Activated CD8-positive, alpha-beta memory T cell treated with anti-CD3 and anti-CD28 coated beads for 36 hours (primary cell): Measurements from ENCODE around the gene RAB19. TPM values are rescaled to one million over a fixed set of nuclear protein-coding genes. Genes with fewer than 3 reads are reported as not detected.

Experiments
- CTCF ChIA-PET: fragments of 350-600 bp; sonication (Branson Sonifier 250); formaldehyde crosslinking; loops from one replicate; lab custom pipeline; 2021; ENCODE audit warnings: antibody characterized with exemption; lab: Charles Lee
- POLR2A ChIA-PET: fragments of 350-600 bp; sonication (Branson Sonifier 250); formaldehyde crosslinking; loops from one replicate; lab custom pipeline; 2021; ENCODE audit warnings: antibody characterized with exemption; lab: Charles Lee
- total RNA-seq, 2 experiments: library from RNA; stranded (reverse); gene quantifications; one replicate each; pipeline ENCODE4 v1.2.3, GENCODE V29; 2021

The RAB19 gene, protein sequence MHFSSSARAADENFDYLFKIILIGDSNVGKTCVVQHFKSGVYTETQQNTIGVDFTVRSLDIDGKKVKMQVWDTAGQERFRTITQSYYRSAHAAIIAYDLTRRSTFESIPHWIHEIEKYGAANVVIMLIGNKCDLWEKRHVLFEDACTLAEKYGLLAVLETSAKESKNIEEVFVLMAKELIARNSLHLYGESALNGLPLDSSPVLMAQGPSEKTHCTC
- 1 to 10 TPM; 5.7 to 6.3 TPM for total RNA-seq

DNA sequence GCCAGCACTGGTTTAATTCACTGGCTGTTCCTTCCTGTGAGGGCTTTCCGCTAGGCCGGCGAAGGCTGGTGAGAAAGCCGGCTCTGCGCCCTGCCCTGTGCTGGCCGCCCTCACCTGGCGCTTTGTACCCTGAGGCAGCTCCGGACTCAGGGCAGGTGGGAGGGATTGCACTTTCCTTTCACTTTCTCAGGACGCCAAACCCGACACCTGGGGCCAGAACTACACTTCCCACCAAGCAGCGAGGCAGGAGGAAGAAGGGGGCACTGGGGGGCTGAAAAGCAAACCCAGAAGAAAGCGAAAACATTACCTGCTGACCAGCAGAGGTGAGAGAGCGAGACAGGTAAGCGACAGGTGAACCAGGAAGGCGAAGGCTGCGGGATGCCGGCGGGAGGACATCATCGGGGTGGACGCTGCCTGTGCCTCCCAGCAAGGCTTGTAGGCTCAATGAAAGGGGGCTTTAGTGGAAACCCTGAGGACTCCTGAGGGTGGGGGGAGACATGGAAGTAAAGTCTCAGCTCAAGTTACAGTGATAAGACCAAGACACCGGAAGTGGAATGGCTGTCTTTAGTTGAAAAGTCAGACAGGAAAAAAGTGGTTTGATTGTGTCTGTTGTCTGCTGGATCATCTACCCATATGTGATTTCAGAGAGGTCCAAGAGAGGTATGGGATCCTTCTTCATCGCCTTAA is at the start of gene RAB19:
Gene RAB19, plus strand, starts transcription at position 181 of the 687 bp plus-strand sequence. CDS start 3,589 bp downstream, outside the sequence.
- CTCF ChIA-PET = interaction anchor here (1.0 kb wide), 1 partner anchor 77 kb away, joined by 3 read pairs; no protein-coding TSS in a partner anchor

DNA sequence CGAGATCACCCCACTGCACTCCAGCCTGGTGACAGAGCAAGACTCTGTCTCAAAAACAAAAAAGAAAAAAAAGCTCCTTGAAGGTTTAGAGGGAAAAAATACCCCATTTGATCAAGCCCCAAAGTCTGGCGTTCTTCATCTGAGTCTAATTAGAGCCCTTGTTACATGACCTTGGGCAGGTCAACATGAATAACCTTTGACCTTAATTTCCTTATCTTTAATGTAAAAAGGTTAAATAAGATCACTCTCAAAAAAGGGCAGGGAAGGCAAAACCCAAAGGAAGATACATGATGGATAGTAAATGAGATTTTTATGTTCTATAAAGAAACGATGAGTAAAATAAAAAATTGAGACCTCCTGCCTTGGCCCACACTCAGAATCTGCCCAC is 45.8 kb upstream of the RAB19 start:
- ChIA-PET CTCF (no interaction called here), POLR2A (interaction anchor here (0.6 to 1.2 kb wide), 2 partner anchors 9 to 18 kb away, joined by 3 to 6 read pairs; no protein-coding TSS in a partner anchor)

More for the DNA sequence above, at the start of gene RAB19:
- POLR2A ChIA-PET = interaction anchor here (0.6 to 1.1 kb wide), 2 partner anchors 13 to 74 kb away, joined by 3 to 4 read pairs; no protein-coding TSS in a partner anchor

DNA sequence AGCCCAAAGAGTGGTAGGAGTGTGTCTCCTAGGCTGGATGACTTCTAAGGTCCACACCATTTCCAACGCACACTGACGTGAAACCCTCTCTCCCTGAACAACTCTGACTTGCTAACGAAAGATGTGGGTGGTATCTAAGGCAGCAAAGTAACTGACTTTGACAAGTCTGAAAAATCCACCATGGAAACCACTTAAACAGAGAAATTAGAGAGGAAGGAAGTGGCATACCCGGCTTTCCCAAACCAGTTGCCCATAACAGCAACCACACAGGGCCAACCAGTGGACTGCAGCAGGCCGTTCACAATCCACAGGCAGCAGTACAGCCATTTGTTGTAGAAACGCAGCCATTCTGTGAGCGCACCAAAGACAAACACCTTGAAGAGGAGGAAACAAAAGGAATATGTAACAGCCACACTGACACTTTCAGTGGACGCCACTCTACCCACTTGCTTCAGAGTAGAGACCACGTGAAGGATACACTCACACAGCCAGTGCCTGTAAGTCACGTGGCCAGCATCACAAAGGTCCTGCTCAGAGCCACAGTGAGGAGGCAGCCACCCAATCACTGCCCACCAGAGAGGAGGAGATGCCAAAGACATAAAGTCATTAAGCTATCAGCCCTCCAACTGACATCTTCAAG is 45.3 kb upstream of the RAB19 start:
- POLR2A ChIA-PET = interaction anchor here (0.6 to 3.1 kb wide), 10 partner anchors 10 to 183 kb away, joined by 3 to 38 read pairs (median 4); partner anchors contain the start of gene SLC37A3
- CTCF ChIA-PET = interaction anchor here (1.3 to 2.7 kb wide), 2 partner anchors 17 to 32 kb away, joined by 3 to 17 read pairs; no protein-coding TSS in a partner anchor

DNA sequence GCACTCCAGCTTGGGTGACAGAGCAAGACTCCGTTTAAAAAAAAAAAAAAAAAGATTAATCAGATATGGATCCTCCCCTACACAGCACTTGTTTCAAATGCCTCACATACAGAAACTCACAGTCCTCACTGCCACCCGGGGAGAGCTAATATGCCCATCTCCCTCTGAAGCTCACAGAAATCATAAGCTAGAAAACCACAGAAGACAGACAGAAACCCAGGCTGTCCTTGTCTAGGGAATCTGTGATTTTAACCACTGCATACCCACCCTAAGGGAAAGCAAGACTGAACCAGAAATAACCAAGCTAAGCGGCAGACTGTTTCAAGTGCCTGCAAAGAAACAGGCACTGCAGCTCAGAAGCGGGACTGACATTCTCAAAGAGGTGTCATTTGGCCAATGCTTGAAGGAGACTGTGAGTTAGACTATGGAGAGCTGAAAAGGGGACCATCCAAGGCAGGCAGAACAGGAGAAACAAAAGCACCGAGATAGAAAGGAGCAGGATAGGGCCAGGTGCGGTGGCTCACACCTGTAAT is 43.1 kb upstream of the RAB19 start:
- CTCF ChIA-PET = interaction anchor here (2.7 kb wide), 1 partner anchor 15 kb away, joined by 17 read pairs; no protein-coding TSS in a partner anchor
- POLR2A ChIA-PET = interaction anchor here (0.5 to 3.1 kb wide), 8 partner anchors 15 to 688 kb away, joined by 3 to 38 read pairs (median 4); no protein-coding TSS in a partner anchor

DNA sequence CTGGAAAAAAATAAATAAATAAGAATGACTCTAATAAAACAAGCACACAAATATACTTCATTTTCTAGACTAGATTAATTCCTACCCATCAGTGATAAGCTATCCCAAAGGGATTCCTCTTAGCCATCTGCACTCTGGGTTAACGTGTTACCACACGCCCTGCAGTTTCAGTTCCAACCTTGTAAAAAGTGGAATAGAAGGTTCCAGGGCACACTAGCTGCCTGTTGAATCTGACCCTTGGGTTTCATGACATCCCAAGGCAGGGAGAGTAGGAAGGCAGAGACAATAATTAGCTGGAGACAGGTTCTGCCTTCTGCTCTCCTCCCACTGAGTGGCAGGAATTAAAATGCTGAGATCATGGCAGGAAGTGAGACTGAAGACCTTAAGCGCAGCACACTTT is 39.0 kb upstream of the RAB19 start:
- CTCF ChIA-PET = interaction anchor here (2.4 kb wide), 1 partner anchor 11 kb away, joined by 8 read pairs; no protein-coding TSS in a partner anchor
- POLR2A ChIA-PET = no interaction called here

DNA sequence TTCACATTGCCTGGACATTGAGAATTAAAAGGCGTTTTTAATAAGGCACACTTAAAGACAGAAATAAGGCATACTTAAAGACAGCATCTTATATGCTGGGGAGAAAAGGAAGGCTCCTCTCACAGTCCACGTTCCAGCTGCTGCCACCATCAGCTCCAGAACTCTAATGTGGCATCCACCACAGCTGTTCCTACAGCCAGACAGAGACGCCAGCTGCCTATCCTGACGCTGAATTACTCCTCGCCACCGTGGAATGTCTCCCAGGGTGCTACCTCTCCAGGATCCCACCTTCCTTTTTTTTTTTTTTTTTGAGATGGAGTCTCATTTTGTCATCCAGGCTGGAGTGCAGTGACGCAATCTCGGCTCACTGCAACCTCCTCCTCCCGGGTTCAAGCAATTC is 36.3 kb upstream of the RAB19 start:
- CTCF ChIA-PET = no interaction called here
- POLR2A ChIA-PET = no interaction called here

DNA sequence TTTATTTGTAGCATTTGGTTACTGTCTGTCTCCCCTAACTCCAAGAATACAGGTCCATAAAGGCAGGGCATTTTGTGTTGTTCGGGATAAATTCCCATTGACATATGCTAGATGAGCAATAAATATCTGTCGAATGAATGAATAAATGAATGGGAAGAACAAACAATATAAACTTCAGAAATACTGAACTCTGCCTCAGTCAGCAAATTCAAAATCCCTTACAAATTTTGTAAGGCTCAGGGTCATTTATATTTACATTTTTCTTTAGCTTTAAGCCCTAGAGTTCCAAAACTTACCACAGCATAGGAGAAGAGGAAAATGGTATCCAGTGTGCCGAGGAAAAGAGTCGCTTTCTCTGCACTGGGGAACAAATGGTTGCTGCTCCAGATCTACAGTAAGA is 34.6 kb upstream of the RAB19 start:
- ChIA-PET POLR2A (no interaction called here), CTCF (no interaction called here)

DNA sequence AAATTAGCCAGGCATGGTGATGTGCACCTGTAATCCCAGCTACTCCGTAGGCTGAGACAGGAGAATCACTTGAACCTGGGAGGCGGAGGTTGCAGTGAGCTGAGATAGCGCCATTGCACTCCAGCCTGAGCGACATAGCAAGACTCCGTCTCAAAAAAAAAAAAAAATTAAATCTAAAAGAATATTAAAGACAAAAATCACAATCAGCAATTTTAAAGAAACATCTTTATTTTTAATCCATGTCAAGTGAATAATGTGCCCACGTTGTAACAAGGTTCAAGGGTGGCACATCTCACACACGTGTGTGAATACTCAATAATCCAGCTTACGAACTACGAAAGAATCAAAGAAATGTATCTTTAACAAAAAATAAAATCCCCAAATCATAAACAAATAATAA is 28.5 kb upstream of the RAB19 start:
- ChIA-PET POLR2A (interaction anchor here (0.7 to 3.2 kb wide), 7 partner anchors 10 to 640 kb away, joined by 3 to 38 read pairs (median 5); partner anchors contain the start of gene MRPS33), CTCF (interaction anchor here (0.7 to 2.5 kb wide), 5 partner anchors 9 to 694 kb away, joined by 3 to 17 read pairs (median 5); no protein-coding TSS in a partner anchor)

DNA sequence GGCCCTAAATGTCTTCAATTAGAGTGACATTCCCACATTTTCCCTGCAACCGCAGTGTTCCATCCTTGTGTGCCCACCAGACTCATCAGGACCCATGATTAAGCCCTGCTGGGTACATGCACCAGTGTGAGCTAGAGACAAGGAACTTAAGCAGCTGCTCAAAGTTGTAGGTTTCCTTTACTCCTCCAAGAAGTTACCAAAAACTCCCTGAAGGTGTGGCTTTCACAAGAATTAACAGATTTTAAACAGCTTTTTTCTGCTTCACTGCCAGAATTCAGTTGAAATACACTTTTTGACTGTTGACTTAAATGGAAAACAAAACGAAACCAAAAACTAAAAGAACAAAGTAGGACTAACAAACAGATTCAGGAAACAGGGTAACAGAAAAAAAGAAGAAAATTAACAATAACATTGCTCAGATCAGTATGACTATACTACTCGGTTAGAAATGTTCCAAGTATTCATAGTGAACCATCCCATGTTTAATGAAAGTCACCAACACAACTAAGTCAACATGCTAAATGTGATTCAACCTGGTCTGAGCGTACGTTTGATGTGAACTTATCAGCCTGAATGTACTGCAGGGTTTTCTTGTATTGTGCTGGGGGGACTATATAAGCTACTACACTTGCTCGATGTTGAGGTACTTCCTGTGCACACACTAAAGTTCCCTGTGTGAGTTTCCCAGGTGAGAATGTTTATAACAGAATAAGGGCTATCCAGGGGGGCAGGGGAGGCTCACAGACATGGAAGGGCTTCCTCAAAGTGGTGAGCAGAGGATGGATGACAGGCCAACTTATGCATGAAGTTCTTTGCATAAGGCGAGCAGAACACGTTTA is 27.7 kb upstream of the RAB19 start:
- ChIA-PET CTCF (interaction anchor here (0.7 to 2.5 kb wide), 8 partner anchors 10 to 695 kb away, joined by 3 to 17 read pairs (median 3); no protein-coding TSS in a partner anchor), POLR2A (interaction anchor here (0.6 to 3.2 kb wide), 14 partner anchors 9 to 695 kb away, joined by 3 to 38 read pairs (median 5); partner anchors contain the start of genes MRPS33 and SLC37A3)

DNA sequence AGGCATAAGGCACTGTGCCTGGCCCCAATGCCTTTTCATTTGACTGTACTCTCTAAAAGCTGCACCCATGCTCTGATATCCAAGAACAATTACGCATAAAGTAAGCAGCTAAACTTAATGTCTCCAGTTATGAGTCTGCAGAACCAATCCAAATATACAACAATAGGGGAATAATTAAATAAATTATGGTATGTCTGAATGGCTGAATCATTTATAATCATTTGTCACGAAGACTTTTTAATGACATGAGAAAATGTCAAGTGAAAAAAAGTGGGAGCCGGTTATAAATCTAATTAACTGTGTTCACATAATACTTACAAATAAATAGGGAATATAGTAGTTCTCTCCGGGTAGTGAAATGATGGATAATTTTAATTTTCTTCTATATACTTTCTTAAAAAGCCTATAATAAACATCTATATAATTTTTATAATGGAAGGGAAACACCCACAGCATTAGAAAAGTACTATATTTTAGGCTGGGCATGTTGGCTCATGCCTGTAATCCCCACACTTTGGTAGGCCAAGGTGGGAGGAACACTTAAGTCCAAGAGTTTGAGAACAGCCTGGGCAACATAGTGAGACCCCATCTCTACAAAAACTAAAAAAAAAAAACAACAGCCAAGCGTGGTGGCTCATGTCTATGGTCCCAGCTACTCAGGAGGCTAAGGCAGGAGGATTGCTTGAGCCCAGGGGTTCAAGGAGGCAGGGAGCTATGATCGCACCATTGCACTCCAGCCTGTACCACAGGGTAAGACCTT is 19.7 kb upstream of the RAB19 start:
- CTCF ChIA-PET = no interaction called here
- POLR2A ChIA-PET = interaction anchor here (1.6 kb wide), 1 partner anchor 25 kb away, joined by 11 read pairs; no protein-coding TSS in a partner anchor

DNA sequence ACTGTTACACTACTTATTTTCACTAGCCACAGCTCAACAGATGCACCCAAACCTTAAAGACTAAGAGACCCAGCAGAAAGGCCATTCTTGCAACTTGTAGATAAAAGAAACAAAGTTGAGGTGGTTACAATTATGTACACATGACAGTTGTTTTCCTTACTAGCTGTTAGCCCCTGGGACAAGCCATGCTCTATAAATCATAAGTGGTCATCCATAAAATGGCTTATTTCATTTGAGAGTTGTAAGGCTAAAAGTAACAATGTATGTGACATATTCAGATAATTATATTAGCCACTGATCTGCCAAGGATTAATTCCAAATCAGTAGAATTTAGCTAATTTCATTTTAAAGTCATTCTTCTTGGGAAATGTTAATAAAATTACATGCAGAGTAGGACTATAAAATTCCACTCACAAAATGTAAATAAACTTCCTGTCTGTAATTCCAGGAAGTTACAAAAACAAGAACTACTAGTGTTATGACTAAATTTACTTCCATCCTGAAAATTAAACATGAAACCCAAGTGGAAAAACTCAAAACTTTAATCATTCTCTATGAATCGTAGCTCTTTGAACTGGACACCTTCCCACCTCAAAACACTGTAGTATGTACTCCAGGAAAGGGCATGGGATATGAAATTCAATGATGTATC is 18.8 kb upstream of the RAB19 start:
- ChIA-PET CTCF (no interaction called here), POLR2A (interaction anchor here (0.9 to 1.6 kb wide), 3 partner anchors 9 to 26 kb away, joined by 7 to 11 read pairs (median 9); no protein-coding TSS in a partner anchor)

DNA sequence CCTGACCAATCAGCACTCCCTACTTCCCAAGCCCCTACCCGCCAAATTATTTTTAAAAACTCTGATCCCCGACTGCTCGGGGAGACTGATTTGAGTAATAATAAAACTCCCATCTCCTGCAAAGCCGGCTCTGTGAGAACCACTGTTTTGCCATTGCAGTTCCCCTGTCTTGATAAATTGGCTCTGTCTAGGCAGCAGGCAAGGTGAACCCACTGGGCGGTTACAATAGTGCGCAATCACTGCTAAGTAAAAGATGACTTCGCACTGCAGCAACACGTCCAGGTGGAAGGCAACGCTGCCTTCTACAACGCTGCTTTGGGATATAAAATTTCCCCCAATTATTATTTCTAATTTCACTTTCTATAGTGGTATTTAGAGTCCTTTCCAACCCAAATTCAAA is 14.4 kb upstream of the RAB19 start:
- CTCF ChIA-PET = interaction anchor here (1.4 kb wide), 1 partner anchor 13 kb away, joined by 3 read pairs; no protein-coding TSS in a partner anchor
- POLR2A ChIA-PET = interaction anchor here (0.7 to 2.2 kb wide), 3 partner anchors 13 to 177 kb away, joined by 3 to 6 read pairs (median 4); no protein-coding TSS in a partner anchor

DNA sequence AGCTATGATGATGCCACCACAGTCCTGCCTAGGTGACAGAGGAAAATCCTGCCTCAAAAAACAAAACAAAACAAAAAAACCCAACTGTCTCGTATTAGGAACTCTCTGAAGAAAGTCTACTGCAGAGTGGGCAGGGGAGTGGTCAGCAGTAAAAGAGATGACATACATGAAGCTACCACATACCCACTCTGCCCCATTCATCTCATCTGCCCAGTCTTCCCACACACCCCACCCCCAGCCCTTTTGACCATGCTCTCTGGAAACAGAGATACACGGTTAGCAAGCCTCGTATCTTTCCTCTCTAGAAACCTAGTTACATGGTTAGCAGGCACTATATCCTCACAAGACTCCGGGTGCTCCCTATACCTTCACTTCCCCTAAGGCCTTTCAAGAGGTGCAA is 13.8 kb upstream of the RAB19 start:
- ChIA-PET POLR2A (interaction anchor here (1.2 to 2.2 kb wide), 2 partner anchors 14 to 15 kb away, joined by 3 to 6 read pairs; no protein-coding TSS in a partner anchor), CTCF (interaction anchor here (0.6 to 1.7 kb wide), 5 partner anchors 7 to 54 kb away, joined by 3 to 5 read pairs (median 3); no protein-coding TSS in a partner anchor)

DNA sequence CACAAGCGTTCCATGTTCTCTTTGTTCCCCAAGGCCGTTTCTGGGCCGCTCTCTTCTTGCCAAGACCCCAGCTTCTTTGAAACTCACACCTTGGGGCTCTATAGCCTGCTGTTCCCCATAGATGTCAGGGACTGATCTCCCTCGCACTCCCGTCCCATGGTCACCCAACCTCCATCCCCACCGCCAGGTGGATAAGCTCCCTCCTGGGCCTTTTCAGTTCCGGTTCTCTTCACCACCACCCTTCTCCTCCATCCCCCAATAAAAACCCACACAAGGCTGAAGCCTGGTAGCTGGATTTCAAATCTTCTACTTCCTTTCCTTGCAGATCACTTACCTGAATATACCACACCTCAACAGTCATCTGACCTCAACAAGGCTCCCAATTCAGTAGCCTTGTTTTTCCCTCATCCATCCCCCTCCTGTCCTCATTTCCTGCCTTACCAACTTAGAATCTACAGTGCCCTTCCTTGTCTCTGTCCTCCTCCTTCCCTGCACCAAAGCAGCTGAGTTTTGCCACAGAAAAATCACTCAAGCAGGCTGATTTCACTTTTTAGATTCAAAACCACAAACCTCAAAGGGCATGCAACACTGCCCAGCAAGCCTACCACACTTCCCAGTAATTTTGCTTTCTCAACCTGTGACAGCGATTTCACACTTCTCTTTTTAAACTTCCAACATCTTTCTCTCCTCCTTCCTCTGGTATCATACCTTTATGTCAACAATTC is 13.2 kb upstream of the RAB19 start:
- POLR2A ChIA-PET = interaction anchor here (1.1 to 2.2 kb wide), 2 partner anchors 13 to 14 kb away, joined by 3 to 6 read pairs; partner anchors contain the start of gene RAB19

DNA sequence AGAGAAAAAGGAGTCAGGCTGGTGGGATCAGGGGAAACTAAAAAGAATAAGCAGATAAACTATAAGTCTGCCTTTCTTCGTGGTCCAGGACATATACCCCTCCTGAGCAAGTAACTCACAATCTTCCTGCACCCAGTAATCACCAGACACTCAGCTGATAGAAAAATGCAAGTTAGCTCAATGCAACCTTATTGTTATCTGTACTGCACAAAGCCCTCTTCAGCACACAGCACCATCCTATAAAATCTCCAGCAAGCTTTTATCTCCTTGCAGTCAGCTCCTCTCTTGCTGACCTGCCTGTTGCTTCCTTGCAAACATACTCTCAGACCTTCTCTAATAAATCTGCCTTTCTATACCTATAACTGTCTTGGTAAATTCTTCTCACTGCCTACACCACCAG is 12.2 kb upstream of the RAB19 start:
- POLR2A ChIA-PET = interaction anchor here (1.1 kb wide), 1 partner anchor 12 kb away, joined by 3 read pairs; the partner anchor contains the start of gene RAB19
- CTCF ChIA-PET = interaction anchor here (1.7 kb wide), 1 partner anchor 9 kb away, joined by 4 read pairs; no protein-coding TSS in a partner anchor

More for the DNA sequence above, 13.2 kb upstream of the RAB19 start:
- CTCF ChIA-PET = interaction anchor here (0.6 to 1.7 kb wide), 7 partner anchors 8 to 336 kb away, joined by 3 to 5 read pairs (median 3); no protein-coding TSS in a partner anchor
